ENCODE results near the gene RNF144A.

Gene RNF144A

GRCh38 chr2:7007846-7008741 is 90.9 kb downstream of the RNF144A start:
- DNase-seq (ENCODE audit: low read depth): no peak

- DNase-seq (ENCODE audit: low read depth): no peak
Measured at GRCh38 chr2:7009207-7009911, 92.1 kb downstream of the RNF144A start.

DNA sequence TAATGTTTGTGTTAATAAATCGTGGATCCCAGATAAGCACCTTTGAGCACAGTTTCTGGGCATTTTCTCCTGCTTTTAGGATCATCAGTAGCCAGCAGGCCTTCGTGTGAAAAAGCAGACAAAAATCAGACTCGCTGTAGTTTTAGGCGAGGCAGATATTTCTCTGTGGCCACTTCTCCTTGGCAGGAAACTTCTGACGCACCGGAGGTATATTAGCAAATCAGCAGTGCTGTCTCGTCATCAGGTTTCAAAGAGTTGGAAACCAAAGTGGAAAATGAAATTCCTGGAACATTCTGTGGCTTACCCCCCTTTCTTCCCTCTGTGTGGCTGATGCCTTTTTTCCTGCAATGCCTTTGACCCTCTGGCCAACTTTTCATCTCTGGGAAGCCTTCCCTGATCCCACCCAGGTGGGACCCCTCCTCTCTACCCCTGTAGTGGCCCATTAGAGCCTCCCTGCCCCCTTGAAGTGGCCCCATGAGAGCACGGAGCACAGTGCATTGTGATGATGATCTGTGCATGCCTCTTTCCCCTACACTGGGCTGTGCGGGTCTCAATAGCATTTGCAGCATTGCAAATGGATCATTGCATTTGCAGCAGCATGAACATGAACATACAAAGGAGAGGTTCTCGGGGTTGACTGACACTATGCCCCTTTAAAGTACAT is 93.3 kb downstream of the RNF144A start:
- no peak for DNase-seq (ENCODE audit: low read depth)

DNA sequence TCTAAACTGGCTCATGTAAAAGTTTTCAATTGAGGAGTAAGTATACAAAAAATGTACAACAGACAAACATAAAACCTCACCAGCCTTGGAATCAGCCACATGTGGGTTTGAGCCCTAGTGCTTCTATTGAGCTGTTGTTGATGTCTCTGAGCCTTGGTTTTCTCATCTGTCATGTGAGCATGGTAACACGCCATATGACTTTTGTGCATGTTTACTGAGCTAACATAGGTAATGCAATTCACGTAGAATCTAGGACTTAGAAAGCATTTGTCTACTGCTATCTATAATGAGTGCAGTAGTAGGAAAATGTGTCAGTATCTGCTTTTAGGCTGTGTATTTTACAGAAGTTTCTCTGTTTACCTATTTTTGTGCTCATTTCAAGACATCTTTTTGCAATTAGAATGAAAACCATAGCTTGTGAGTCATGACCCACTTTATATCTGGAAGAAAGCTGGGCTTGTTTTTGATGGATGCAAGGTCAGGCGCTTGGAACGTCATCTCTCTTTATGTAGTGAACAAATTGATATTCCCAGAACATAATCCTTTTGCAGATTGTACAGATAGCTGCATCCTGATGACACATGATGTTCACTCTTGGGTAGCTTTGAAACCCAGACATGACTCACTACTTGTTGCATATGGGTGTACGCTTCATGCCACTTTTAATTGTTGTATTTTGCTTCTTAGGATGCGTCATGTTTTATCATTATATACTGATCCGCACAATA is 94.3 kb downstream of the RNF144A start:
- DNase-seq (ENCODE audit: low read depth): no peak

DNA sequence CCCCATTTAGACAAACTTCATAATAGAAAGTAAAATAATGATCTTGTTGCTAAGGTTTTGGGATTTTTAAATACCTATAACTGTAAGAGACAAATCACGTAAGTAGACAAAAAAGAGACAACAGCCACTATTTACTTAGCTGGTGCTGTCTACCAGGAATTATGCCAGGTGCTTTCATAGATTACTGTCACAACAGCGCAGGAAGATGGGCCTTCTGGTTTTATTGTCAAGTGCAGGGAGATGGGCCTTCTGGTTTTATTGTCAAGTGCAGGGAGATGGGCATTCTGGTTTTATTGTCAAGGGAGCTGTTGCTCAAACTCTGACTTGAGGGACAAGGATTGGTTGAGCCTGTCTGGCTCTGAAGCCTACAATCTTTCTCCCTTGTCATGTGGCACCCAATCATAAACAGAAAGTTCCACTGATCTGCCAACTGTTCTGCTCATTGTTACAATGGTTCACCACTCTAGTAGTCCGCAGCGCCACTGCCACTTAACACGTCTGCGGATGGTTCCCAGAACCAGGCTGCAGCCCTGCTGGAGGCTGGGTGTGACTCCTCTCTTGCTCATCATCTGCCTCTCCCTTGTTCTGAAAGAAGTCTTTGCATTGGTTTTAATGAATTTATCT is 95.0 kb downstream of the RNF144A start:
- no peak for DNase-seq (ENCODE audit: low read depth)

- DNase-seq (ENCODE audit: low read depth): no peak
Measured at GRCh38 chr2:7013471-7014160, 96.4 kb downstream of the RNF144A start.

DNA sequence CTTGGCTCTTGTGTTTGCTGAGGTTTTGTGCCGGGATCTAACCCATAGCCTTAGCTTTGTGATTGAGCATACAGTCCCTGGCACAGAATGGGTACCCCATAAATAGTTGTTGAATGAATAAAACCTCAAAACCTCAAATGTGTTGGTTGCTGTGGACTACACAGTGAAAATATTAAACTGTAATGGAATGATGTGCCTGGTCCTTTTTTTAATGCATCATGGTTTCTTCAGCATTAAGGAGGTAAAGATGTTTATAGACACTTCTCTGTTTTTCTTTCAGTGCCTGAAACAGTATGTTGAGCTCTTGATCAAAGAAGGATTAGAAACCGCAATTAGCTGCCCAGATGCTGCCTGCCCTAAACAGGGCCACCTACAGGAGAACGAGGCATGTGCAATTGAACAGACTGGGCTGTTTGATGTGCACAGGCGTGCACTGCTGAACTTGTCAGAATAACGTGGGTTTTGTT is 97.0 kb downstream of the RNF144A start:
- no peak for DNase-seq (ENCODE audit: low read depth)

GRCh38 chr2:7015007-7015950 is 98.1 kb downstream of the RNF144A start:
- no peak for DNase-seq (ENCODE audit: low read depth)

GRCh38 chr2:7016148-7016547 is 98.9 kb downstream of the RNF144A start:
- DNase-seq (ENCODE audit: low read depth): no peak

- DNase-seq (ENCODE audit: low read depth): no peak
Measured at GRCh38 chr2:7016601-7017211, 99.5 kb downstream of the RNF144A start.

DNA sequence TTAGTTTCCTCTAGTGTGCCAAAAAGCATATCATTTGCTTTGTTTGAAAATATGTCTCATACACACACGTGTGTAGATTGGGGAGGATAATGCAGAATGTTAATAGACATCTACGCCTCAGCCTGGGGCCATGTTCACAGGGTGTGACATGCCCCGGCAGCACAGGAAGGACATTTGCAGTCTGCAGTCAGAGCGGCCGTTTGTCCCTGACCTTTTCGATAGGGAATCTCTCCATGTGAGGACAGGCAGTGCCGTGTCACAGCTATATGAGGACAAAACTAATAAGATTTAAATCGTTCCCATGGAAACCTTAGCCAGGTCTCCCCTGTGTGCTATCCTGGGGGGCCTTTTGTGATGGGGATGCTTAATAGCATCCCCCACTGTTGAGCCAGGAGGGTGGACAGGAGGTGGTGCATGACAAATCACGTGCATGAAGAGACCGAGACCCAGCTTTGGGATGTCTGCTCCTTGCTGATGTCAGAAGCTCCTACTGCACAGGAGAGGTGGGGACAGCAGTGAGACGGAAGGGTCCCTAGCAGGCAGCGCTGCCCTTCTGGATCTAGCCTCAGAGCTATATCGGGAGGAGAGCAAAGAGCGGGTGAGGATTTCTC is 100.6 kb downstream of the RNF144A start:
- DNase-seq (ENCODE audit: low read depth): no peak

- DNase-seq (ENCODE audit: low read depth): no peak
Measured at GRCh38 chr2:7018282-7018701, 101.1 kb downstream of the RNF144A start.

DNA sequence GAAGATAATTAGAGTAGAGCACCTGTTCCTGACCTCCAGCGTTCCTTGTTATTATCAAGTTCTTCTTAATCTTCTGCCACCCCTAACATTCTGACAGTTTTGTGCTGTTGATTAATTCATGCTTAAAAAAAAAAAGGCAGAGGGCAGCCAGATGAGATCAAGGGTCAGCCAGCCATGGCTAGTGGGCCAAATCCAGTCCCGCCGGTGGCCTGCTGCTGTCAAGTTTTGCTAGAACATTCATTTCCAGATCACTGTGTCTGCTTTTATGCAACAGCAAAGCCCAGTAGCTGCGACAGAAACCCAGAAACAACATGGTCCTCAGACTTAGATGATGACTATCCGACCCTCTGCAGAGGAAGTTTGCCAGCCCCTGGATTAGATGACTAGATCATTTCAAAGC is 101.6 kb downstream of the RNF144A start:
- no peak for DNase-seq (ENCODE audit: low read depth)

- no peak for DNase-seq (ENCODE audit: low read depth)
Measured at GRCh38 chr2:7019191-7019590, 102.0 kb downstream of the RNF144A start.

- no peak for DNase-seq (ENCODE audit: low read depth)
Measured at GRCh38 chr2:7020059-7020458, 102.8 kb downstream of the RNF144A start.

DNA sequence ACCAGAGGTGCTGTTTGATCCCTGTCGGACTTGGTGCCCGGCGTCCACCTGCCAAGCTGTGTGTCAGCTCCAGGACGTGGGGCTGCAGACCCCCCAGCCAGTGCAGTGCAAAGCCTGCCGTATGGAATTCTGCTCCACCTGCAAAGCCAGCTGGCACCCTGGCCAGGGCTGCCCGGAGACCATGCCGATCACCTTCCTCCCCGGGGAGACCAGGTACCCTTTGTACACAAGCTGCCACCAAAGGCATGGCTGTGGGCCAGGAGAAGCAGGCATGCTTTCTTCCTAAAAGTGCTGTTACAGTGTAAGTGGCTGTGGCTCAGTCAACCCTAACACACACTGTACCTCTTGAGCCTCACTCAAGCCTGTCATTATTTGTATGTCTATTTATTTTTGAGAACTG is 103.3 kb downstream of the RNF144A start:
- no peak for DNase-seq (ENCODE audit: low read depth)

GRCh38 chr2:7020939-7021470 is 103.8 kb downstream of the RNF144A start:
- DNase-seq (ENCODE audit: low read depth): no peak
